Activated CD8-positive, alpha-beta T cell treated with anti-CD3 and anti-CD28 coated beads for 36 hours (primary cell): ENCODE measurements around the gene DAPK1. TPM values are rescaled to one million over a fixed set of nuclear protein-coding genes. Genes with fewer than 3 reads are reported as not detected.

Source experiments
- ATAC-seq: fragments of 200-7000 bp; cut with Tn5 transposase; one replicate; pipeline ENCODE4 v1.10.0; 2021; ENCODE audit warnings: mild to moderate bottlenecking, moderate library complexity
- CTCF ChIA-PET: fragments of 350-600 bp; sonication (Branson Sonifier 250); formaldehyde crosslinking; loops from one replicate; lab custom pipeline; 2021; ENCODE audit warnings: antibody characterized with exemption; lab: Charles Lee
- POLR2A ChIA-PET: fragments of 350-600 bp; sonication (Branson Sonifier 250); formaldehyde crosslinking; loops from one replicate; lab custom pipeline; 2021; ENCODE audit warnings: antibody characterized with exemption; lab: Charles Lee
- DNase-seq: peaks from one replicate; pipeline ENCODE4 v3.0.0-alpha.2; 2020
- H3K27ac Mint-ChIP-seq: one replicate; pipeline ENCODE4 v1.8.0; 2021; ENCODE audit warnings: mild to moderate bottlenecking, mixed read lengths
- H3K27me3 Mint-ChIP-seq: one replicate; pipeline ENCODE4 v1.8.0; 2021; ENCODE audit warnings: mixed read lengths
- H3K36me3 Mint-ChIP-seq: one replicate; pipeline ENCODE4 v1.8.0; 2021; ENCODE audit warnings: low read depth, mixed read lengths
- H3K4me1 Mint-ChIP-seq: one replicate; pipeline ENCODE4 v1.8.0; 2021; ENCODE audit warnings: low read depth, mixed read lengths
- H3K4me3 Mint-ChIP-seq: one replicate; pipeline ENCODE4 v1.8.0; 2021; ENCODE audit warnings: mild to moderate bottlenecking, moderate library complexity, mixed read lengths
- H3K9me3 Mint-ChIP-seq: one replicate; pipeline ENCODE4 v1.8.0; 2021; ENCODE audit warnings: mixed read lengths
- intact Hi-C: fragments of 100-400 bp; cut with micrococcal nuclease; formaldehyde crosslinking; loops from one replicate; pipeline ENCODE4 v1.10.0; 2022
- total RNA-seq, 2 experiments: library from RNA; stranded (reverse); gene quantifications; one replicate each; pipeline ENCODE4 v1.2.3, GENCODE V29; 2021
- TF ChIP-seq, protein P1 (sequence below): fragments of 200-600 bp; IDR thresholded peaks from one replicate; pipeline ENCODE4 v1.8.0; 2022; ENCODE audit warnings: antibody characterized with exemption, mild to moderate bottlenecking

The DAPK1 gene
- total RNA-seq, 2 experiments from 2014 or later: 1.7 to 2.1 TPM

- Mint-ChIP-seq H3K9me3 (no peaks in the 10 kb centered on the region), H3K27ac (no peak overlapping the region), H3K36me3 (no peaks in the 10 kb centered on the region), H3K4me1 (no peaks in the 10 kb centered on the region), H3K4me3 (no peak overlapping the region), H3K27me3 (no peaks in the 10 kb centered on the region)
- ATAC-seq (no peak), DNase-seq (no peak)
- ChIA-PET CTCF (no interaction called here), POLR2A (no interaction called here)
- intact Hi-C loops: no loop called here
- TF ChIP-seq, protein P1, sequence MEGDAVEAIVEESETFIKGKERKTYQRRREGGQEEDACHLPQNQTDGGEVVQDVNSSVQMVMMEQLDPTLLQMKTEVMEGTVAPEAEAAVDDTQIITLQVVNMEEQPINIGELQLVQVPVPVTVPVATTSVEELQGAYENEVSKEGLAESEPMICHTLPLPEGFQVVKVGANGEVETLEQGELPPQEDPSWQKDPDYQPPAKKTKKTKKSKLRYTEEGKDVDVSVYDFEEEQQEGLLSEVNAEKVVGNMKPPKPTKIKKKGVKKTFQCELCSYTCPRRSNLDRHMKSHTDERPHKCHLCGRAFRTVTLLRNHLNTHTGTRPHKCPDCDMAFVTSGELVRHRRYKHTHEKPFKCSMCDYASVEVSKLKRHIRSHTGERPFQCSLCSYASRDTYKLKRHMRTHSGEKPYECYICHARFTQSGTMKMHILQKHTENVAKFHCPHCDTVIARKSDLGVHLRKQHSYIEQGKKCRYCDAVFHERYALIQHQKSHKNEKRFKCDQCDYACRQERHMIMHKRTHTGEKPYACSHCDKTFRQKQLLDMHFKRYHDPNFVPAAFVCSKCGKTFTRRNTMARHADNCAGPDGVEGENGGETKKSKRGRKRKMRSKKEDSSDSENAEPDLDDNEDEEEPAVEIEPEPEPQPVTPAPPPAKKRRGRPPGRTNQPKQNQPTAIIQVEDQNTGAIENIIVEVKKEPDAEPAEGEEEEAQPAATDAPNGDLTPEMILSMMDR: no peak
Observed at GRCh38 chr9:87592554-87593358, 95.1 kb downstream of the DAPK1 start.

DNA sequence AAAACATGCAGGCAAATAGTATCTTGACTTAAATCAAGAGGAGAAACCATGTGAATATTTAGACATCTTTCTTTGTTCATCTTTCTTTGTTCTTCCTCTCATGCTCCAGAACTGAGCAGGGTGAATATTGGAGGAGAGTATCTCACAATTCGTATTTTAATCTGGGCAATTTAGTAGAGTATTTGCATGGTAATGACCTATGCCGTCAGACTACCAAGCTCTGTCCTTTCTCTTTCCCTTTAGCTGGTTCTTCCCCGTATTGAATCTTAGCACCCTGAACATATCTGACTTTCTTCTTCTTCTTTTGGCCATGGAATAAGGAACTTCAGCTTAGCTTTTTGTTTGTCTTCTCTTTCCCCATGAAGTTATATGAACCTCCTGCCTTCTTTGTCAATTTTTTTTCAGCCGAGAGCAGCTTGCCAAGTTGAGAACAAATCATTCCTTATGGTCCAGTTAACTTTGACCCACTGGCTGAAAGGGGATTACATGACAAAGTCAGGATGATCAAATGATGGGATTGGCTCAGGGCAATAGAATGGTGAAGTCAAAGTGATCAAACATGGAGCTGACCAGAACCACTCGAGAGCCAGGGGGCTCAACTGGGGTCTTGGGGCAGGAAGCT, 95.8 kb downstream of the DAPK1 start:
- no peaks in the 10 kb centered on the region for H3K4me1 Mint-ChIP-seq
- no peaks in the 10 kb centered on the region for H3K9me3 Mint-ChIP-seq
- ATAC-seq (no peak), DNase-seq (no peak)
- H3K27ac Mint-ChIP-seq: no peak overlapping the region
- intact Hi-C loops: no loop called here
- POLR2A ChIA-PET: interaction anchor here (0.5 kb wide), 1 partner anchor 43 kb away, joined by 4 read pairs; no protein-coding TSS in a partner anchor
- H3K4me3 Mint-ChIP-seq: no peak overlapping the region
- CTCF ChIA-PET: no interaction called here
- no peaks in the 10 kb centered on the region for H3K27me3 Mint-ChIP-seq
- no peaks in the 10 kb centered on the region for H3K36me3 Mint-ChIP-seq
- TF ChIP-seq, protein P1: no peak

GRCh38 chr9:87594194-87594593, 96.5 kb downstream of the DAPK1 start:
- ChIA-PET POLR2A (no interaction called here), CTCF (no interaction called here)
- H3K27ac Mint-ChIP-seq: no peak overlapping the region
- no peaks in the 10 kb centered on the region for H3K27me3 Mint-ChIP-seq
- intact Hi-C loops: no loop called here
- ATAC-seq (no peak), DNase-seq (no peak)
- H3K4me1 Mint-ChIP-seq: no peaks in the 10 kb centered on the region
- no peaks in the 10 kb centered on the region for H3K36me3 Mint-ChIP-seq
- TF ChIP-seq, protein P1: no peak
- H3K4me3 Mint-ChIP-seq: no peak overlapping the region
- H3K9me3 Mint-ChIP-seq: no peaks in the 10 kb centered on the region

DNA sequence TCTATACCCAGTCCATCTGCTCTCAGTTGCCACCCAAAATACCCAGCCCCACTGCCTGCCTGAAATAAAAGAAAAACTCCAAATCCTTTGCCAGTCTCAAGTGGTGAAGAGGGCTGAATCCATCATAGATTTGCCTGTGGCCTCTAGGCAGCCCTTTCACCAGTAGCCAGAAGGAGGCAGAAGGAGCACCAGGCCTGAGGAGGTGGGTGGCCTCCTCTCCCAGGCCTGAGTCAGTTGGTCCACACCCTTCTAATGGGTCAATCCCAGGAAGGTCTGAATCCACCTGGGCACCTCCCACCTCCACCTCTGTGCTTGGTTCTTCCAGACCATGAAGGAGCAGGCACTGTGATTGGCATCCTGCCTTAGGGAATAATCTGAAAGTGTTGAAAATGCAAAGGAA, 97.0 kb downstream of the DAPK1 start:
- Mint-ChIP-seq H3K4me3 (no peak overlapping the region), H3K36me3 (no peaks in the 10 kb centered on the region), H3K9me3 (no peaks in the 10 kb centered on the region), H3K4me1 (no peaks in the 10 kb centered on the region), H3K27me3 (no peaks in the 10 kb centered on the region), H3K27ac (no peak overlapping the region)
- TF ChIP-seq, protein P1: no peak
- no peak for DNase-seq
- CTCF ChIA-PET: no interaction called here
- intact Hi-C loops: no loop called here
- no peak for ATAC-seq
- POLR2A ChIA-PET: no interaction called here

DNA sequence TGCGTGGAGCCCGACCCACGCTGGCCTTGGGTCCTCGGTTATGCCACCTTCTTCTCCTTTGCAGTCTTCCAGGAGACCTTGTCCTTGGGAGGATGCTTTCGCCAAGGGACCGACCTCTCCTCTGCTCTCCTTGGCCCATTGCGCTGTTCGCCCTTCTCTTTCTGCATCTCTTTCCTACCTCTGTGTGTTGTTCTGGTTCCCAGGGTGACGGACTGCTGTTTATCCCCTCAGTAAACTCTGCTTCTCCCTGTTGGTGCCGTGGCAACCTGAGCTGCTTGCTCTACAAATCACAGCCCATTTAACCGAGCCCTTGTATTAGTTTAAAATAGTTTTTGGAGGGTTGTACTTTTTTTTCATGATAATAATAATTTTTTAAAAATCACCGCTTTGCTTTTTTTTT, 97.9 kb downstream of the DAPK1 start:
- ChIA-PET POLR2A (no interaction called here), CTCF (no interaction called here)
- Mint-ChIP-seq H3K27ac (no peak overlapping the region), H3K36me3 (no peaks in the 10 kb centered on the region), H3K27me3 (no peaks in the 10 kb centered on the region), H3K4me3 (no peak overlapping the region), H3K4me1 (no peaks in the 10 kb centered on the region), H3K9me3 (no peaks in the 10 kb centered on the region)
- ATAC-seq (no peak), DNase-seq (no peak)
- intact Hi-C loops: no loop called here
- TF ChIP-seq, protein P1: no peak
